HG03457 (cell line): Measurements from ENCODE around the gene PRR27.
"Not testable (repeated sequence)": the region's sequence is repeated elsewhere in the genome, so short reads cannot be mapped to it uniquely, and the experiment has no call there.

Experiments
- ATAC-seq: cut with Tn5 transposase; IDR thresholded peaks from one replicate; pipeline ENCODE4 v1.9.1; 2021; ENCODE audit warnings: moderate number of reproducible peaks; ENCODE audit not compliant: unreplicated experiment

The PRR27 gene

GRCh38 chr4:70196857-70197256 is 42.8 kb downstream of the PRR27 start:
- ATAC-seq, result no peak

- no peak for ATAC-seq
These were observed 43.8 kb downstream of the PRR27 start for GRCh38 chr4:70197842-70198241.

- ATAC-seq, result no peak
These were observed 49.6 kb downstream of the PRR27 start for GRCh38 chr4:70203601-70204000.

- not testable (repeated sequence) for ATAC-seq
These were observed 58.7 kb downstream of the PRR27 start for GRCh38 chr4:70212752-70213151.
